DMS53 treated with DMSO at 0.1 percent for 48 hours (cell line): ENCODE measurements around the gene RPTOR.
A peak's percentile ranks its signal among the peaks of the same experiment; 100 is the strongest.

Source experiments
- DNase-seq: peaks from one replicate; lab custom pipeline; 2025; ENCODE audit not compliant: unreplicated experiment; lab: John Stamatoyannopoulos, UW

Gene RPTOR

GRCh38 chr17:80659651-80660050 lies 115.0 kb downstream of the RPTOR start:
- DNase-seq: no peak

- DNase-seq: no peak
Observed at GRCh38 chr17:80660527-80661198, 116.0 kb downstream of the RPTOR start.

- no peak for DNase-seq
Observed at GRCh38 chr17:80662557-80662956, 117.9 kb downstream of the RPTOR start.

- peak; percentile 60 for DNase-seq
Observed at GRCh38 chr17:80663781-80664206, 119.2 kb downstream of the RPTOR start.

- DNase-seq: no peak
Observed at GRCh38 chr17:80664217-80664790, 119.7 kb downstream of the RPTOR start.

GRCh38 chr17:80665792-80666191 lies 121.2 kb downstream of the RPTOR start:
- no peak for DNase-seq

- no peak for DNase-seq
Observed at GRCh38 chr17:80666867-80667266, 122.2 kb downstream of the RPTOR start.

GRCh38 chr17:80667462-80668277 lies 123.0 kb downstream of the RPTOR start:
- DNase-seq: no peak

GRCh38 chr17:80668375-80669148 lies 123.9 kb downstream of the RPTOR start:
- DNase-seq: no peak

- no peak for DNase-seq
Observed at GRCh38 chr17:80671039-80671824, 126.6 kb downstream of the RPTOR start.

- no peak for DNase-seq
Observed at GRCh38 chr17:80671825-80672110, 127.1 kb downstream of the RPTOR start.

GRCh38 chr17:80673152-80673920 lies 128.7 kb downstream of the RPTOR start:
- no peak for DNase-seq

- DNase-seq: no peak
Observed at GRCh38 chr17:80675438-80676095, 130.9 kb downstream of the RPTOR start.

- no peak for DNase-seq
Observed at GRCh38 chr17:80676096-80676466, 131.4 kb downstream of the RPTOR start.

- DNase-seq: no peak
Observed at GRCh38 chr17:80676564-80676963, 131.9 kb downstream of the RPTOR start.

GRCh38 chr17:80677214-80677756 lies 132.6 kb downstream of the RPTOR start:
- DNase-seq: no peak

- no peak for DNase-seq
Observed at GRCh38 chr17:80679816-80680215, 135.2 kb downstream of the RPTOR start.

GRCh38 chr17:80681215-80681614 lies 136.6 kb downstream of the RPTOR start:
- no peak for DNase-seq

- no peak for DNase-seq
Observed at GRCh38 chr17:80682372-80682771, 137.7 kb downstream of the RPTOR start.
